ENCODE results near the gene PELI3. TPM values are rescaled to one million over a fixed set of nuclear protein-coding genes. Genes with fewer than 3 reads are reported as not detected.

Gene PELI3
- total RNA-seq, 1 donor from 2014 or later = 10.0 TPM

DNA sequence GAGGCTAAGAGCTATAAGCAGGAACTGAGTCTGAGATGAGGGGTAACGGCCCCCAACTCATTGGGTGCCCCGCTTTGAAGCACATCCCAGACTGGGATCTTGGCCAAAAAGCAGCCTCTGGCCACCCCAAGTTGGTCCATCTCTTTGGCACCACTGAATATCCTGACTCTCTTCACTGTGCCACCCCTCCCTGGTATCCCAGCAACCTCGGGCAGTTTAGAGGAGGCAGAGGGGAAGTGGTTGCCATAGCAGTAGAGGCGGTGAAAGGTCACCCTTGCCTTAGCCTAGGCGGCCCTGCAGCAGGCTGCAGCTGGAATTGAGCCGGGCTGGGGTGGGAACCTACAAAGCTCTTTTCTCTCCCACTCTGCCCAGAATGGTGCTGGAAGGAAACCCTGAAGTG is 1.1 kb downstream of the PELI3 start:
- TF ChIP-seq CTCF (IDR thresholded peaks at IDR 0.05) = no peak
- H3K27ac Mint-ChIP-seq (ENCODE audit: unreplicated experiment) = no peak overlapping the region
- H3K36me3 Mint-ChIP-seq (ENCODE audit: low read depth) = peaks cover 3% of the 10 kb centered on the region
- H3K27me3 Mint-ChIP-seq (ENCODE audit: low read depth) = no peaks in the 10 kb centered on the region
- H3K4me1 Mint-ChIP-seq (ENCODE audit: low read depth) = peaks cover 14% of the 10 kb centered on the region
- H3K9me3 Mint-ChIP-seq (ENCODE audit: low read depth) = no peaks in the 10 kb centered on the region
- DNase-seq (ENCODE audit: low spot score) = no peak
- peak overlapping the region; percentile 78 for H3K4me3 Mint-ChIP-seq (ENCODE audit: unreplicated experiment)

- DNase-seq (ENCODE audit: low spot score) = no peak
- H3K4me3 Mint-ChIP-seq (ENCODE audit: unreplicated experiment) = no peak overlapping the region
- no peaks in the 10 kb centered on the region for H3K27me3 Mint-ChIP-seq (ENCODE audit: low read depth)
- H3K36me3 Mint-ChIP-seq (ENCODE audit: low read depth) = peaks cover 3% of the 10 kb centered on the region
- H3K4me1 Mint-ChIP-seq (ENCODE audit: low read depth) = peaks cover 14% of the 10 kb centered on the region
- no peak overlapping the region for H3K27ac Mint-ChIP-seq (ENCODE audit: unreplicated experiment)
- TF ChIP-seq CTCF (IDR thresholded peaks at IDR 0.05) = no peak
- no peaks in the 10 kb centered on the region for H3K9me3 Mint-ChIP-seq (ENCODE audit: low read depth)
These were observed 2.0 kb downstream of the PELI3 start for GRCh38 chr11:66468691-66469090.

DNA sequence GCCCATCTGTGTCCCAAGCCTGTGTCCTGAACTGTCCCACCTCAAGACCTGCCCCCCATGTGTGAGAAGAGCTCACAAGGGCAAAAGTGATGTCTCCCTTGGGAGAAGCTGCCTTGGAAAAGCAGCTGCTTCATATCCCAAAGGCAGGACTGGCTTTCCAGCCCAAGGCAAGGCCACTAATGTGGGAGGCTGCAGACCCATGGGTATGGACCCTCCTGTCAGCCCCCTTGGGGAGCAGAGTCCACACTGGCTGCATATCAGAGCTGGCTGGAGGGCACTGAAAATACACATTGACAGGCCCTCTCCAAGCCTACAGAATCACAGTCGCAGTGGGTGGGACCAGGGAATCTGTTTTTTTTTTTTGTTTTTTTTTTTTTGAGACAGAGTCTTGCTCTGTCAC is 2.7 kb downstream of the PELI3 start:
- Mint-ChIP-seq H3K4me1 (ENCODE audit: low read depth) (peaks cover 14% of the 10 kb centered on the region), H3K9me3 (ENCODE audit: low read depth) (no peaks in the 10 kb centered on the region), H3K27ac (ENCODE audit: unreplicated experiment) (no peak overlapping the region), H3K36me3 (ENCODE audit: low read depth) (peaks cover 3% of the 10 kb centered on the region), H3K4me3 (ENCODE audit: unreplicated experiment) (no peak overlapping the region), H3K27me3 (ENCODE audit: low read depth) (no peaks in the 10 kb centered on the region)
- no peak for TF ChIP-seq CTCF (IDR thresholded peaks at IDR 0.05)
- no peak for DNase-seq (ENCODE audit: low spot score)

DNA sequence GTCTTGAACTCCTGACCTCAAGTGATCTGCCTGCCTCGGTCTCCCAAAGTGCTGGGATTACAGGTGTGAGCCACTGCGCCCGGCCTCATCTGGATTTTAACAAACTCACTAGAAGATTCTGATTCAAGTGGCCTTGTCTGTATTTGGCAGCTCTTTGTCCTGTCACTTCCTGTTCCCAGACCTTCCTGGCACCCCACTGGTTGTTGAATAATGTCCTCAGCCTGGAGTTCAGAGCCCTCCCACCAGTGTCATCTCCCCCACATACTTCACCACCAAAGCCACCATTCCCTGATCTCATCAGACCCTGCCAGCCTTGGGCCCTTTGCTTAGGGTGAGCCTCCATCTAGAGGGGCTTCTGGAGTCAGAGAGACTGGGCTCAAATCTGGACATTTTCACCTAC is 3.3 kb downstream of the PELI3 start:
- H3K27ac Mint-ChIP-seq (ENCODE audit: unreplicated experiment) = no peak overlapping the region
- DNase-seq (ENCODE audit: low spot score) = no peak
- H3K4me3 Mint-ChIP-seq (ENCODE audit: unreplicated experiment) = no peak overlapping the region
- H3K27me3 Mint-ChIP-seq (ENCODE audit: low read depth) = no peaks in the 10 kb centered on the region
- H3K4me1 Mint-ChIP-seq (ENCODE audit: low read depth) = peaks cover 14% of the 10 kb centered on the region
- no peaks in the 10 kb centered on the region for H3K9me3 Mint-ChIP-seq (ENCODE audit: low read depth)
- H3K36me3 Mint-ChIP-seq (ENCODE audit: low read depth) = peaks cover 3% of the 10 kb centered on the region
- TF ChIP-seq CTCF (IDR thresholded peaks at IDR 0.05) = no peak

DNA sequence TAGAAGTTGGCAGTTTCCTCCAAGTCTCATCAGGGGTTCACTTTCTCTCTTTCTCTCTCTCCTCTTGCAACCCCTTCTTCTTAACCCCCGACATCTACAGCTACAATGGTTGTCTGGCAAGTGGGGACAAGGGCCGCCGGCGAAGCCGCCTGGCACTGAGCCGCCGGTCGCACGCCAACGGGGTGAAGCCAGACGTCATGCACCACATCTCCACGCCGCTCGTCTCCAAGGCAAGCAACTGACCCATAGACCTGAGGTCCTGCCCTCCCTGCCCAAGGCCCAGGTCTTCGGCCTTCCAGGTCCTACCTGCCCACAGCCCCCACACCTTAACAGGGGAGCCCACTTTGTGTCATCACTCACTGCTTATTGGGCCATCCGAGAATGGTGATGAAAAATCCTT is 4.4 kb downstream of the PELI3 start:
- no peak overlapping the region for H3K4me3 Mint-ChIP-seq (ENCODE audit: unreplicated experiment)

More for the DNA sequence above, 4.4 kb downstream of the PELI3 start:
- Mint-ChIP-seq H3K27me3 (ENCODE audit: low read depth) (no peaks in the 10 kb centered on the region), H3K36me3 (ENCODE audit: low read depth) (peaks cover 3% of the 10 kb centered on the region), H3K4me1 (ENCODE audit: low read depth) (peaks cover 11% of the 10 kb centered on the region), H3K9me3 (ENCODE audit: low read depth) (no peaks in the 10 kb centered on the region), H3K27ac (ENCODE audit: unreplicated experiment) (no peak overlapping the region)
- DNase-seq (ENCODE audit: low spot score) = no peak
- TF ChIP-seq CTCF (IDR thresholded peaks at IDR 0.05) = no peak

Data from chondrocyte (in vitro differentiated cells).